HG03469 (cell line): Measurements from ENCODE around the gene SLC38A2.

Experiments used
- ATAC-seq: cut with Tn5 transposase; IDR thresholded peaks from one replicate; pipeline ENCODE4 v1.9.1; 2021; ENCODE audit warnings: mild to moderate bottlenecking, moderate library complexity, moderate number of reproducible peaks; ENCODE audit not compliant: unreplicated experiment

Gene SLC38A2

DNA sequence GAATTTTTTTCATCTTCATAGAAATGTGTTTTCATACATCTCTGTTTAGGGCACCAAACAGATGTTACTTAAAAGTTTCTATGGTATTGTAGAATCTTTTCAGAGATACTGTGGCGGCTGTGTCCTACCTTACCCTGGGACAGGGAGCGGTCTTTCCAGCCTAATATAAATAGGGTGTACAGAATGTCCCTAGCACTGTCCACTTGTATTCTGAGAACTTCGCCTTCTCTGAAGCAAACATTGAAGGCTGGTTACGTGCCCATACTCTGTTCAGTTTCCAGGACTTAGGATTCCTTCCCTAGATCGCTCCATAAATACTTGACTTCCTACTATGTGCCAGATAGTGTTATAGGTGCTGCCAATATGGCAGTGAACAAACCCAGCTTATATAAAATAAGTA, 24.3 kb upstream of the SLC38A2 start:
- no peak for ATAC-seq

DNA sequence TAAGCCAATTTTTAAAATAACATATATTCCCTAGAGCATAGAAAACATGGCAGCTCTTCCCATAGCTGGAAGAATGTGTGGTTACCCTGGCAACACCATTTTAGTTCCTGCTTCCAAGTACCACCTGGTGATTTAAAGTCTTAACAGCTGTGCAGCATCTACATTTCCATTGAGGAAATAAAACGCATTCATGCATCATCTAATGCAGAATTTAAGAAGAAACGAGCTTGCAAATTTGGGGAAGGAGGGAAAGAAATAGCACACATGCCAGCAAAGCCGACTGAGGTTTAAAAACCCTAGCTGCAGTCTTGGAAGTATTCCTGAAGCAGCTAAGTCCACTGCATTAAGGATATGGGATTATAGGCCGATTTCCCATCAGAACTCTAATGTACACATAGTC, 22.8 kb upstream of the SLC38A2 start:
- ATAC-seq: no peak

DNA sequence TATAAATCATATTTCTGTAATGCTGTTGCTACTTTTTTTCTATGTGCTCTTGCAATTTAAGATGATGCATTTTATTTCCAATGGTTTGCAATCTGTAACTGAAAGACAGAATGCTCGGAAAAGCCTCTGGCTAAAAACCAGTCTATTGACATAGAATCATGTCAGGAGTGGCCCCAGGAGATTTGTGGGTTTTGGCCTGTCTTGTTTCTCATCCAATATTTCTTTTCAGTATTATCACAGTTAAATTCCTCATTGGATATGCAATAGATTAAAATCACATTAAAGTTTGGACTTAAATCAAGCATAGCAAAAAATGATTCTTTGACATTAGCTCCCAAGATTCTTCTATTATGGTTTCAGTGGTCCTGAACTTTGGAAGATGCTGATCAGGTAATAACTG, 19.1 kb upstream of the SLC38A2 start:
- no peak for ATAC-seq

- no peak for ATAC-seq
Observed at GRCh38 chr12:46390881-46391280, 18.3 kb upstream of the SLC38A2 start.

- ATAC-seq: no peak
Observed at GRCh38 chr12:46390304-46390703, 17.7 kb upstream of the SLC38A2 start.

DNA sequence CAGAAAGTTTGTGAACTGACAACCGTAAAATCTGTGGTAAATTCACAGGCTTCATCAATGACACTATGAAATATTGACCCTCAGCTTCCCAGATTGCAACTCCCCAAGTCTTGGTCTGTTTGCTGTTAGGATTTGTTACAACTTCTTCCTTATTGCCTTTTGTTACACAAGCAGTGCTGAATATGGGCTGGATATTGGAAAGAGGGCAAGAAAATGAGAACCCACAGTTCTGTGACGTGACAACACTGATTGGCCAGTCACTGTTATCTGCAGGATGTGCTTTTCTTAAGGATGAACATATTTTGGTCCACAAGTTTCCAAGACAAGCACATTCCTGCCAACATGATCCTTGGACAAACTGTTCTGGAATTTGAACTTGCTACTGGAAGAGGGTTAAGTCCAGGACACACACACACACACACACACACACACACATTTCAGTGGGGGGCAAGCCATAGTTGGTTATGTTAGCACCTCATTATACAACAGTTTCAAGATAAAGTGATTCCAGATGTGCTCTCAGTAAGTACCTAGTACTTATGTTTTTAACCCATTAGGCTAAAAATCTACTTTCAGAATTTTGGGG, 16.6 kb upstream of the SLC38A2 start:
- ATAC-seq: no peak

DNA sequence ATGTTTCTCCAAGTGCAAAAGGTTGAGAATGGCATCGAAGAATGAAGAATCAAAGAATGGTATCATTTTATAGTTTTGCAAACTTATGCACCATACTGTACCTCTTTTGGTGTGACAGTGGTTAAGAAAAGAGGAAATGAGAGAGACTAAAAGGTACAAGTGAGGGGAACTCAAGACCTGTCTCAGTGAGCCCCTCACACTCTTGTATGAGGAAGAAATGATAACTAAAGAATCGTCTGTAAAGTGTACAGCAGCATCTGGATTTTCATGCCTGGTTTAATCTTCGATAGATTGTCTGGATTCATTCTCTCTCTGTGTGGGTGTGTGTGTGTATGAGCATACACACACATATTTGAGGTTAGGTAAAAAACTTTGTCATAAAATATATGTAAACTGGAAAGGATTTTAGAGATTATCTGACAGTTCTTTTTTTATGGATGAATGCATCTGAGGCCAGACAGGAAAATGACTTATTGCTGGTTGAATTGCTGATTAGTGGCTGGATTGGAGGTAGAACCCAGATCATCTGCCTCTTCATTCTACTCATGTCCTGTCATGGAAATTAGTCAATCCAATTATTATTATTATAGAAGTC, 16.0 kb upstream of the SLC38A2 start:
- ATAC-seq: peak; percentile 49

GRCh38 chr12:46387670-46388069, 15.1 kb upstream of the SLC38A2 start:
- no peak for ATAC-seq

GRCh38 chr12:46386877-46387629, 14.5 kb upstream of the SLC38A2 start:
- peak; percentile 20 for ATAC-seq

DNA sequence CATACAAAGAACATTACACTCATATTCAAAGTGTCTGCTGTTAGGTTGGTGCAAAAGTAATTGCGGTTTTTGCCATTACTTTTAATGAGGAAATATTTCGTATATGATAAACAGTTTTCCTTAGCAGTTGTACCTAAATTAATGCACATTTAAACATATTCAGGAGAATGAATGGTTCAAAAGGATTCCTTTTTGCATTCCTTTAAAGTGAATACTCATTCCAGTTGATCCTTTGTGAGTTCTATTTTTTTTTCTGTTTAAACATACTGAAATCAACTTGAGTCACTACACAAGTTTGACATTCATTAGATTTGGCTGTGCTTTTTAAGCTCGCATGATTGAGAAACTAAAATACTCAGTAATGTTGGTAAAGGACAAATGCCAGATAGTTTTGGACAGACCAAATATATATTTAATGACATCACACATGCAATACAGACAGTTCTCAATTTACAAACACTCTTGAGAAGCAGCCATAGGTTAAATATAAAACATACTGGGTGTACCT, 13.8 kb upstream of the SLC38A2 start:
- no peak for ATAC-seq

GRCh38 chr12:46385438-46385837, 12.9 kb upstream of the SLC38A2 start:
- no peak for ATAC-seq

- ATAC-seq: no peak
Observed at GRCh38 chr12:46384451-46385309, 12.1 kb upstream of the SLC38A2 start.

DNA sequence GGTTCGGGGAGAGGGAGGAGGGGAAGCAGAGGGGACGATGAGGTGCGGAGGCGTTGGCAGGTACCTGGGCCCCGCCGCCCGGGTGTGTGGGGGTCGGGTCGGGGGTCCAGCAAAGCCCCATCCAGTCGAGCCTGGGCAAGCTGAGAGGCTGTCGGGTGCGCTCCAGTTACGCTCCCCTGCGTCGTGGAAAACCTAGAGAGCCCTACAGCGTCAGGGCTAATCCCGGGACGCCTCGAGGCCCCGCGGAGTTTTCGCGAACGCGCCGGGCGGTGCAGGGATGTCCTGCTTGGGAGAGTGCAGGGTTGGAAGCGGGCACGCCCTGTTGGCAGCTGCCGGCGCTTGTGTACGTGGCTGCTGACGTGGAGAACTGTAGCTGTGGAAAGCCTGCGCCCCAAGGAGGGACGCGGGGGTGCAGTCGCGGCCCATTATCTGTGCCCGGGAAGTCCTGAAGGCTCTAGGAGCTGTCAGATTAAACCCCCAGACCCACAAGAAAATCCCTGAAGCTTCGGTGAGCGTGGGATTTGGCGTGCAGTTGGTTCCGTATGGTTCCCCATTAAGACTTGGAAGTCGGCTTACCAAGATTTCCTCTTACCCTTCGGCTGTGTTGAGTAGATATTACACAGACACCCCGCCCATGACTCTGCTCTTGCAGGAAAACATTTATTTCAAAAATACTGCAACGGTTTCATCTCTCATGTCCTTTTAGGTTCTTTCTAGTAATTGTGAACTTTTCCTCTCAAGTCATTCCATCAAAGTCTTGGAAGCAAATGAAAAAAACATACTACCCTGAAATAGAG, 11.3 kb upstream of the SLC38A2 start:
- peak; percentile 28 for ATAC-seq

- ATAC-seq: peak; percentile 47
Observed at GRCh38 chr12:46382964-46383653, 10.5 kb upstream of the SLC38A2 start.

DNA sequence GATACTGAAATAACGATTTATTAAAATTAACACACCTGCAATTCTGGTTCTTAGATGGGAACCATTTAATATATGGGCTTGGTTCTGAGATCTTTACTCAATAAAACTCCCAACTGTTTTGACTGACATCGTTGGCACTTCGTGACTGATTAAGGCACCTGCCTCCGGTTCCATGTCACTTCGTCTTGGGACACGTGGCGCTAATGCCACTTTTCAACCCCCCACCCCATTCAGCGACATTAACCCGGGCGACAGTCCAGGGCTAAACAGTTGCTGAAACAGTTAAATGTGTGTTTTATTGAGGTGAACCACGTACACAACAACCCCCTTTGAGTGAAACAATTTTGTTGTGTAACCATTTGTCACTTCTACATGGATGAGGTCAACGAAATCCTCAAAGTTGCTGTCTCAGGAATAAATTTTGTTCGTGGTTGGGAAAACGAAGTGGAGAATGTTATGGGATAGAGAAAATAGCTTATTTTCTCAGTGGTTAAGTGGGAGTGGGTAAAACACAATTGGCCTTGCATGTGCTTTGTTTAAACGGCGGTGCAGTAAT, 9.9 kb upstream of the SLC38A2 start:
- ATAC-seq: no peak

- ATAC-seq: no peak
Observed at GRCh38 chr12:46380881-46381280, 8.3 kb upstream of the SLC38A2 start.

GRCh38 chr12:46380022-46380796, 7.6 kb upstream of the SLC38A2 start:
- ATAC-seq: no peak

DNA sequence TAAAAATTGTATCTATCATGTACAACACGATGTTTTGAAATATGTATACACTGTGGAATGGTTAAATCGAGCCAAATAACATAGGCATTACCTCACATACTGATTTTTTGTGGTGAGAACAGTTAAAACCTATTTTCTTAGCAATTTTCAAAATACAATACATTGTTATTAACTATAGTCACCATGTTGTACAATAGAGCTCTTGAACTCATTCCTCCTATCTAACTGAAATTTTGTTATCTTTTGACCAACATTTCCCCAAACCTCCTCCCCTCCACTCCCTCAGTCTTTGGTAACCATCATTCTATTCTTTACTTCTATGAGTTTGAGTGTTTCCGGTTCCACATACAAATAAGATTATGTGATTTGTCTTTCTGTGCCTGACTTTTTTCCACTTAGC, 6.8 kb upstream of the SLC38A2 start:
- ATAC-seq: no peak

GRCh38 chr12:46378530-46378929, 6.0 kb upstream of the SLC38A2 start:
- no peak for ATAC-seq
